OCI-LY7 (cell line): ENCODE data around the gene TRPM3. TPM values are rescaled to one million over a fixed set of nuclear protein-coding genes. Genes with fewer than 3 reads are reported as not detected.

Experiments used
- BruUV-seq: library from RNA; stranded (reverse); fragments of 400-500 nt; replicated peaks from 2 replicates; lab custom pipeline; 2021; lab: Mats Ljungman, UMichigan
- CTCF ChIA-PET: fragments of 300-600 bp; sonication (Branson Sonifier 250); formaldehyde crosslinking; loops from one replicate; lab custom pipeline; 2022; ENCODE audit warnings: antibody characterized with exemption; ENCODE audit not compliant: unreplicated experiment; lab: Charles Lee
- POLR2A ChIA-PET: fragments of 300-600 bp; sonication (Branson Sonifier 250); formaldehyde crosslinking; loops from one replicate; lab custom pipeline; 2022; ENCODE audit warnings: antibody characterized with exemption; lab: Charles Lee
- DNase-seq: peaks from one replicate; pipeline ENCODE4 v3.0.0-alpha.2; 2015; ENCODE audit warnings: low spot score
- H2AFZ ChIP-seq: fragments of 200-600 bp; sonication (generic), shearing (Covaris generic); 2 replicates; pipeline ENCODE4 v1.6.1; 2014; ENCODE audit warnings: mild to moderate bottlenecking, antibody characterized with exemption, low read length, moderate library complexity
- H3K27ac ChIP-seq: fragments of 200-600 bp; sonication (generic); 2 replicates; pipeline ENCODE4 v1.5.1; 2014; ENCODE audit warnings: mixed run types, low read depth, mild to moderate bottlenecking, moderate library complexity, low read length, inconsistent platforms; ENCODE audit not compliant: poor library complexity, severe bottlenecking
- H3K36me3 ChIP-seq: fragments of 200-600 bp; sonication (generic); 2 replicates; pipeline ENCODE4 v1.6.1; 2014; ENCODE audit warnings: mild to moderate bottlenecking, antibody characterized with exemption, low read length, moderate library complexity, mixed read lengths; ENCODE audit not compliant: insufficient read depth
- H3K4me1 ChIP-seq: fragments of 200-600 bp; sonication (generic); 2 replicates; pipeline ENCODE4 v1.5.1; 2014; ENCODE audit warnings: mild to moderate bottlenecking, low read length; ENCODE audit not compliant: insufficient read depth, poor library complexity, severe bottlenecking
- H3K4me2 ChIP-seq: fragments of 200-600 bp; sonication (generic); 2 replicates; pipeline ENCODE4 v1.6.1; 2014; ENCODE audit warnings: mild to moderate bottlenecking, low read length
- H3K4me3 ChIP-seq: fragments of 200-600 bp; sonication (generic); 2 replicates; pipeline ENCODE4 v1.5.1; 2014; ENCODE audit warnings: mild to moderate bottlenecking, low read depth, low read length; ENCODE audit not compliant: poor library complexity, severe bottlenecking
- H3K79me2 ChIP-seq: fragments of 200-600 bp; sonication (generic); 2 replicates; pipeline ENCODE4 v1.6.1; 2016; ENCODE audit warnings: low read depth, mild to moderate bottlenecking, low read length, moderate library complexity, mixed read lengths; ENCODE audit not compliant: insufficient read depth
- H3K9me2 ChIP-seq: fragments of 200-600 bp; sonication (generic); 2 replicates; pipeline ENCODE4 v1.6.1; 2016; ENCODE audit warnings: mild to moderate bottlenecking, low read length, mixed read lengths; ENCODE audit not compliant: insufficient read depth
- H3K9me3 ChIP-seq: fragments of 200-600 bp; sonication (generic); 2 replicates; pipeline ENCODE4 v1.6.1; 2014; ENCODE audit warnings: mild to moderate bottlenecking, mixed run types, low read length, mixed read lengths
- H4K20me1 ChIP-seq: fragments of 200-600 bp; sonication (generic); 2 replicates; pipeline ENCODE4 v1.6.1; 2014; ENCODE audit warnings: mild to moderate bottlenecking, antibody characterized with exemption, low read length, moderate library complexity, mixed read lengths; ENCODE audit not compliant: insufficient read depth
- CTCF ChIP-seq: fragments of 200-600 bp; sonication (generic); conservative IDR thresholded peaks from 2 replicates; pipeline ENCODE4 v1.5.1; 2014; ENCODE audit warnings: mild to moderate bottlenecking, antibody characterized with exemption, low read length, moderate library complexity, mixed read lengths
- EZH2phosphoT487 ChIP-seq: fragments of 200-600 bp; sonication (generic); IDR thresholded peaks from 2 replicates; pipeline ENCODE4 v1.6.1; 2018; ENCODE audit warnings: low read depth, borderline replicate concordance, mild to moderate bottlenecking, mixed run types, antibody characterized with exemption, low read length, moderate library complexity, mixed read lengths
- intact Hi-C: fragments of 100-400 bp; cut with micrococcal nuclease; formaldehyde crosslinking; loops from one replicate; pipeline ENCODE4 v1.10.0; 2022; ENCODE audit not compliant: unreplicated experiment
- total RNA-seq, 2 experiments: library from RNA; depleted of rRNA in 1 of 2; stranded (reverse); fragments of >200 nt in 1 of 2; shearing (Covaris generic) in 1 of 2; gene quantifications; 2 replicates each; pipeline ENCODE4 v1.2.3, GENCODE V29; 2014 to 2022

TRPM3 gene
- total RNA-seq, 2 experiments from 2014 or later = not detected

DNA sequence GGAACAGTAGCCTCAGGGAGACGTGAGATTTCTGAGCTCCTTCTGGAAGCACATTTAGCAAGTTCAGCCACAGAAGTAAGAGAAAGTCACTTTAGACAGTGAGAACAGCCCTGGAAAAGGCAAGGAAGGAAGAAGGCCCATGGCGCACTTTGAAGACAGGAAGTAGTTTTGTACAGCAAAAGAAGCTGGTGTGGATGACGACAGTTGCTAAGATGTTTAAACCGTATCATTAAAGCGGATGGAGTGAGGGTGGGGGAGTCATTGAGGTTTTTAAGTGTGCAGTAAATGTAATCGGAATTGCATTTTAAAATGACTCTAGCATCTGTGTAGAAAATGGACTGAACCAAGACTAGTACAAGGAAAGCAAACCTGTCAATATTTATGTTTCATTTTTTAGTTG lies 15.3 kb upstream of the TRPM3 start:
- H3K9me3 ChIP-seq = no peaks in the 10 kb centered on the region
- H3K4me1 ChIP-seq = no peaks in the 10 kb centered on the region
- H3K27ac ChIP-seq = no peak overlapping the region
- ChIA-PET CTCF (no interaction called here), POLR2A (no interaction called here)
- intact Hi-C loops = no loop called here
- H3K36me3 ChIP-seq = no peaks in the 10 kb centered on the region
- BruUV-seq = no TSS peak
- no peak overlapping the region for H2AFZ ChIP-seq
- TF ChIP-seq EZH2phosphoT487 (no peak), CTCF (no peak)
- no peak overlapping the region for H3K4me2 ChIP-seq
- DNase-seq = no peak
- no peak overlapping the region for H3K4me3 ChIP-seq
- no peaks in the 10 kb centered on the region for H3K79me2 ChIP-seq
- H4K20me1 ChIP-seq = no peaks in the 10 kb centered on the region
- no peaks in the 10 kb centered on the region for H3K9me2 ChIP-seq

GRCh38 chr9:71131145-71131544 lies 9.7 kb upstream of the TRPM3 start:
- CTCF ChIA-PET = no interaction called here
- Histone ChIP-seq H2AFZ (no peak overlapping the region), H3K9me2 (no peaks in the 10 kb centered on the region), H3K4me1 (no peaks in the 10 kb centered on the region), H3K4me3 (no peak overlapping the region), H3K27ac (no peak overlapping the region), H3K79me2 (no peaks in the 10 kb centered on the region), H3K36me3 (no peaks in the 10 kb centered on the region), H3K4me2 (no peak overlapping the region), H4K20me1 (no peaks in the 10 kb centered on the region), H3K9me3 (no peaks in the 10 kb centered on the region)
- TF ChIP-seq EZH2phosphoT487 = no peak
- TF ChIP-seq CTCF = no peak
- POLR2A ChIA-PET = interaction anchor here (0.7 kb wide), 1 partner anchor 175 kb away, joined by 4 read pairs; no protein-coding TSS in a partner anchor
- intact Hi-C loops = no loop called here
- no peak for DNase-seq
- no TSS peak for BruUV-seq

- H3K79me2 ChIP-seq = no peaks in the 10 kb centered on the region
- no peak for DNase-seq
- H3K36me3 ChIP-seq = no peaks in the 10 kb centered on the region
- no peaks in the 10 kb centered on the region for H3K4me1 ChIP-seq
- ChIA-PET POLR2A (interaction anchor here (0.7 kb wide), 1 partner anchor 175 kb away, joined by 4 read pairs; no protein-coding TSS in a partner anchor), CTCF (no interaction called here)
- no peak overlapping the region for H2AFZ ChIP-seq
- intact Hi-C loops = no loop called here
- no peaks in the 10 kb centered on the region for H3K9me3 ChIP-seq
- no peak overlapping the region for H3K4me3 ChIP-seq
- H3K27ac ChIP-seq = no peak overlapping the region
- no peaks in the 10 kb centered on the region for H3K9me2 ChIP-seq
- no TSS peak for BruUV-seq
- no peaks in the 10 kb centered on the region for H4K20me1 ChIP-seq
- no peak for TF ChIP-seq CTCF
- no peak for TF ChIP-seq EZH2phosphoT487
- H3K4me2 ChIP-seq = no peak overlapping the region
Measured at GRCh38 chr9:71130521-71130920, 9.1 kb upstream of the TRPM3 start.
